ENCODE data around the gene CFB.
"Not testable (repeated sequence)": the region's sequence is repeated elsewhere in the genome, so short reads cannot be mapped to it uniquely, and the experiment has no call there.

Gene CFB

DNA sequence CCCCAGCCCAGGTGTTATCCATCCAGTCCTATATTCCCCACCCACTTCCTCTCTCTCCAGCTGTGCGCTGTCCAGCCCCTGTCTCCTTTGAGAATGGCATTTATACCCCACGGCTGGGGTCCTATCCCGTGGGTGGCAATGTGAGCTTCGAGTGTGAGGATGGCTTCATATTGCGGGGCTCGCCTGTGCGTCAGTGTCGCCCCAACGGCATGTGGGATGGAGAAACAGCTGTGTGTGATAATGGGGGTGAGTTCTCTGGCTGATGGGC lies 17.3 kb upstream of the CFB start:
- no peak overlapping the region for H3K27ac Mint-ChIP-seq

DNA sequence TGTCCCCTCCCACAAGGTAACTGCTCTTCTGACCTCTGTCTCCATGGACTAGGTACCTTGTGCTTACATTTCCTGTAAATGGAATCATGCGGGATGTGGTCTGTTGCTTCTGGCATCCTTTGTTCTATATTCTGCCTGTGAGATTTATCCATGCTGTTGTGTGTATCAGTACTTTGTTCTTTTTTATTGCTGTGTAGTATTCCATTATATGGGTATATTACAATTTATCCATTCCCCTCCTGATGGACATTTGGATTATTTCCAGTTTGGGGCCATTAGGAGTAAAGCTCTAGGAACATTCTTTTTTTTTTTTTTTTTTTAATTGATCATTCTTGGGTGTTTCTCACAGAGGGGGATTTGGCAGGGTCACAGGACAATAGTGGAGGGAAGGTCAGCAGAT lies 14.9 kb upstream of the CFB start:
- no peaks in the 10 kb centered on the region for H3K36me3 Mint-ChIP-seq (ENCODE audit: low read depth)
- no peak overlapping the region for H3K4me3 Mint-ChIP-seq
- H3K27me3 Mint-ChIP-seq: peaks cover 2% of the 10 kb centered on the region
- no peak overlapping the region for H3K27ac Mint-ChIP-seq
- H3K9me3 Mint-ChIP-seq: no peaks in the 10 kb centered on the region
- no peaks in the 10 kb centered on the region for H3K4me1 Mint-ChIP-seq (ENCODE audit: low read depth)

More for the DNA sequence above, 17.3 kb upstream of the CFB start:
- Mint-ChIP-seq H3K36me3 (ENCODE audit: low read depth) (no peaks in the 10 kb centered on the region), H3K4me3 (no peak overlapping the region), H3K4me1 (ENCODE audit: low read depth) (no peaks in the 10 kb centered on the region), H3K27me3 (peaks cover 2% of the 10 kb centered on the region), H3K9me3 (no peaks in the 10 kb centered on the region)

DNA sequence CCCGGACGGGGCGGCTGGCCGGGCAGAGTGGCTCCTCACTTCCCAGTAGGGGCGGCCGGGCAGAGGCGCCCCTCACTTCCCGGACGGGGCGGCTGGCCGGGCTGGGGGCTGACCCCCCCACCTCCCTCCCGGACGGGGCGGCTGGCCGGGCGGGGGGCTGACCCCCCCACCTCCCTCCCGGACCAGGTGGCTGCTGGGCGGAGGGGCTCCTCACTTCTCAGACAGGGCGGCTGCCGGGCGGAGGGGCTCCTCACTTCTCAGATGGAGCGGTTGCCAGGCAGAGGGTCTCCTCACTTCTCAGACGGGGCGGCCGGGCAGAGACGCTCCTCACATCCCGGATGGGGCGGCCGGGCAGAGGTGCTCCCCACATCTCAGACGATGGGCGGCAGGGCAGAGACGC lies 13.8 kb upstream of the CFB start:
- H3K27ac Mint-ChIP-seq; H3K4me1 Mint-ChIP-seq (ENCODE audit: low read depth); H3K4me3 Mint-ChIP-seq; H3K9me3 Mint-ChIP-seq; H3K36me3 Mint-ChIP-seq (ENCODE audit: low read depth); H3K27me3 Mint-ChIP-seq: not testable (repeated sequence)

DNA sequence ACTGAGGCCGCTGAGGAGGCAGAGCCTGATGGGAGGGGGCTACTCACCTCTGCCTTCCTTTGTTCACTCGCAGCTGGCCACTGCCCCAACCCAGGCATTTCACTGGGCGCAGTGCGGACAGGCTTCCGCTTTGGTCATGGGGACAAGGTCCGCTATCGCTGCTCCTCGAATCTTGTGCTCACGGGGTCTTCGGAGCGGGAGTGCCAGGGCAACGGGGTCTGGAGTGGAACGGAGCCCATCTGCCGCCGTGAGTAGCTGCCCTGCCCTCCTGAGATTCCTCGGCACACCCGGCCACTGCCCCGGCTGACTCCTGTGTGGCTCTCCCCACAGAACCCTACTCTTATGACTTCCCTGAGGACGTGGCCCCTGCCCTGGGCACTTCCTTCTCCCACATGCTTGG lies 12.4 kb upstream of the CFB start:
- Mint-ChIP-seq H3K27ac (no peak overlapping the region), H3K4me3 (no peak overlapping the region), H3K9me3 (no peaks in the 10 kb centered on the region), H3K36me3 (ENCODE audit: low read depth) (no peaks in the 10 kb centered on the region), H3K27me3 (no peaks in the 10 kb centered on the region), H3K4me1 (ENCODE audit: low read depth) (no peaks in the 10 kb centered on the region)

DNA sequence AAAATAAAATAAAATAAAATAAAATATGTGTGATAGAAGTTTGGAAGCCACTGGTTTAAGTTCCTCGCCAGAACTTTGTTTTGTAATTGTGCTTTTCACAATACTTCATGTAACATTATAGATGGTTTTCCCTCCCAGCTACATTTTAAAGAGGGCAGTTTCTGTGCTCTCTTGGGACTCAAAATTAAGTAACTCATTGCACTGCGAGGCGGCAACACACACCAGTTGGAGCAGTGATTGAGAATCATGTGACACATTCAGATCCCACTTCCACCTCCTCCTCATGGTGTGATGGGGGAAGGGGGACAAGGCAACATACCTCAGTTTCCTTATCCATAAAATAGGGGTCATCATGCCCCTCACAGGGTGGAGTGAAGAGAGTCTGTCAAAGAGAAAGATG lies 10.9 kb upstream of the CFB start:
- no peaks in the 10 kb centered on the region for H3K27me3 Mint-ChIP-seq
- H3K27ac Mint-ChIP-seq: no peak overlapping the region
- H3K4me1 Mint-ChIP-seq (ENCODE audit: low read depth): no peaks in the 10 kb centered on the region
- H3K36me3 Mint-ChIP-seq (ENCODE audit: low read depth): no peaks in the 10 kb centered on the region
- H3K4me3 Mint-ChIP-seq: no peak overlapping the region
- H3K9me3 Mint-ChIP-seq: no peaks in the 10 kb centered on the region

DNA sequence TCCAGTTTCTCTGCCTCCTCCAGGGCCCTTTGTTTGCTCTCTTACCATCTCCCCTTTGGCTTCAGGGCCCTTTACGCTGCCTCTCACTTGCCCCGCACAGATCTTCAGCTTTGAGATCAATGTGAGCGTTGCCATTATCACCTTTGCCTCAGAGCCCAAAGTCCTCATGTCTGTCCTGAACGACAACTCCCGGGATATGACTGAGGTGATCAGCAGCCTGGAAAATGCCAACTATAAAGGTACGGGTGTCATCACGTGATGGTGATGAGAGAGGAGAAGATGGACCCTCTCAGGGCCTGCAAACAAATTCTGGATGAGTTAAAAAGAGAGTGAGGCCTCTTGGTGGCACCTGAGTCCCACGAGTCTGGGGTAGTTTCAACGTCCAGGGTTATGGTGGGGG lies 10.1 kb upstream of the CFB start:
- Mint-ChIP-seq H3K4me1 (ENCODE audit: low read depth) (peaks cover 4% of the 10 kb centered on the region), H3K9me3 (no peaks in the 10 kb centered on the region), H3K36me3 (ENCODE audit: low read depth) (no peaks in the 10 kb centered on the region), H3K4me3 (no peak overlapping the region), H3K27me3 (no peaks in the 10 kb centered on the region), H3K27ac (no peak overlapping the region)

DNA sequence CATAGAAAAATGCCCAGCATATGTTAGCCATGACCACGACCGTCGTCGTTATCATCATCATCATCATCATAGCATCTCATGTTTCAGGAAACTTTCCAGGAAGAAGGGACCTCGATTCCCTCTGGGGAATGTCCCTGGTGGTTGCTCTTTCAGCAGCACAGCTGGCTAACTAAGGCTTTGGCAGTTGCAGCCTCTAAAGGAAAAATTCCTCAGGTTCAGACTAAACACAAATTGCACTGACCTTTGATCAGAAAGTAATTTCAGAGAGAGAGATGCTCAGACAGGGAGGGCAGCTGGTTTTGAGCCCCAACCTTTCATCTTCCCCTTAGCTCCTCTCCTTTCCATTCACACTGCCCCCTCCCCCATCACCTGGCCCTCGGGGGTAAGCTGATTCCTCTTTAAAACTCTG lies 5.6 kb upstream of the CFB start:
- Mint-ChIP-seq H3K4me1 (ENCODE audit: low read depth) (peaks cover 5% of the 10 kb centered on the region), H3K27ac (peak overlapping the region; percentile 23), H3K36me3 (ENCODE audit: low read depth) (no peaks in the 10 kb centered on the region), H3K4me3 (no peak overlapping the region), H3K9me3 (no peaks in the 10 kb centered on the region), H3K27me3 (peaks cover 8% of the 10 kb centered on the region)

DNA sequence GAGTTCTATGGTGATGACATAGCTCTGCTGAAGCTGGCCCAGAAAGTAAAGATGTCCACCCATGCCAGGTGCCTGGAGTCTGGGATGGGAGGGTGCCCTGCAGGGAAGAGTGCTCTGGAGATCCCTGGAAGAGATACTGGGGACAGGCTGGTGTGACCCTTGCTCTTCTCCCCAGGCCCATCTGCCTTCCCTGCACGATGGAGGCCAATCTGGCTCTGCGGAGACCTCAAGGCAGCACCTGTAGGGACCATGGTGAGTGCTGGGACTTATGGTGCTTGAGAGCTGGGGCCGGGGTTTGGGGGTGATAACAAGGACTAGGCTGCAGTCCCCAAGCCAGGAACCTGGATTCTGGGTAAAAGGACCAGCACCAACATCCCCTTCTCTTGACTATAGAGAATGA lies 2.2 kb upstream of the CFB start:
- Mint-ChIP-seq H3K4me3 (no peak overlapping the region), H3K9me3 (no peaks in the 10 kb centered on the region), H3K4me1 (ENCODE audit: low read depth) (peaks cover 12% of the 10 kb centered on the region), H3K36me3 (ENCODE audit: low read depth) (no peaks in the 10 kb centered on the region), H3K27me3 (peaks cover 8% of the 10 kb centered on the region), H3K27ac (no peak overlapping the region)

DNA sequence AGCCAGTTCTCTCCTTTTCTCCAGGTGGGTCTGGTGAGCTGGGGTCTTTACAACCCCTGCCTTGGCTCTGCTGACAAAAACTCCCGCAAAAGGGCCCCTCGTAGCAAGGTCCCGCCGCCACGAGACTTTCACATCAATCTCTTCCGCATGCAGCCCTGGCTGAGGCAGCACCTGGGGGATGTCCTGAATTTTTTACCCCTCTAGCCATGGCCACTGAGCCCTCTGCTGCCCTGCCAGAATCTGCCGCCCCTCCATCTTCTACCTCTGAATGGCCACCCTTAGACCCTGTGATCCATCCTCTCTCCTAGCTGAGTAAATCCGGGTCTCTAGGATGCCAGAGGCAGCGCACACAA lies 765 bp upstream of the CFB start:
- Mint-ChIP-seq H3K4me3 (no peak overlapping the region), H3K9me3 (no peaks in the 10 kb centered on the region), H3K4me1 (ENCODE audit: low read depth) (peaks cover 12% of the 10 kb centered on the region), H3K36me3 (ENCODE audit: low read depth) (no peaks in the 10 kb centered on the region), H3K27me3 (peaks cover 8% of the 10 kb centered on the region), H3K27ac (no peak overlapping the region)

DNA sequence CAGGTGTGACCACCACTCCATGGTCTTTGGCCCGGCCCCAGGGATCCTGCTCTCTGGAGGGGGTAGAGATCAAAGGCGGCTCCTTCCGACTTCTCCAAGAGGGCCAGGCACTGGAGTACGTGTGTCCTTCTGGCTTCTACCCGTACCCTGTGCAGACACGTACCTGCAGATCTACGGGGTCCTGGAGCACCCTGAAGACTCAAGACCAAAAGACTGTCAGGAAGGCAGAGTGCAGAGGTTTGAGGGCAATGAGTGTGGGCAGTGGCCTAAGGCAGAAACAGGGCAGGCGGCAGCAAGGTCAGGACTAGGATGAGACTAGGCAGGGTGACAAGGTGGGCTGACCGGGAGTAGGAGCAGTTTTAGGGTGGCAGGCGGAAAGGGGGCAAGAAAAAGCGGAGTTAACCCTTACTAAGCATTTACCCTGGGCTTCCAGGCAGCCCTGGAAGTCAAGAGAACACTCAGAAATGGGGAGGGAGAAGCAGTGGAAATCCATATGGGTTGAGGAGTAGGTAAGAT lies 533 bp downstream of the CFB start:
- Mint-ChIP-seq H3K4me1 (ENCODE audit: low read depth) (peaks cover 8% of the 10 kb centered on the region), H3K4me3 (no peak overlapping the region), H3K9me3 (no peaks in the 10 kb centered on the region), H3K27ac (no peak overlapping the region), H3K27me3 (peaks cover 8% of the 10 kb centered on the region), H3K36me3 (ENCODE audit: low read depth) (no peaks in the 10 kb centered on the region)

DNA sequence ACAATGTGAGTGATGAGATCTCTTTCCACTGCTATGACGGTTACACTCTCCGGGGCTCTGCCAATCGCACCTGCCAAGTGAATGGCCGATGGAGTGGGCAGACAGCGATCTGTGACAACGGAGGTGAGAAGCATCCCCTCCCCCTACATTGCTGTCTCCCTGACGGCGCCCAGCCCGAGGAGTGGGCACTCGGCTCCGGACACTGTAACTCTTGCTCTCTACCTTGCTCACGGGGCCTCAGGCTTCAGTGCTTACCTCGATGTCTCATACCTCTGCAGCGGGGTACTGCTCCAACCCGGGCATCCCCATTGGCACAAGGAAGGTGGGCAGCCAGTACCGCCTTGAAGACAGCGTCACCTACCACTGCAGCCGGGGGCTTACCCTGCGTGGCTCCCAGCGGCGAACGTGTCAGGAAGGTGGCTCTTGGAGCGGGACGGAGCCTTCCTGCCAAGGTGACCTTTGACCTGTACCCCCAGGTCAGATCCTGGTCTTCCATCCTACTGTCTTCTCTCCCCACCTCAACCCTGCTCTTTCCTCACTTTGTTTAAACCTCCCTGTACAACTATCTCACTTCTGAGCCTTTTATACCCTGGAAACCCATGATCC lies 1.3 kb downstream of the CFB start:
- H3K4me1 Mint-ChIP-seq (ENCODE audit: low read depth): peaks cover 8% of the 10 kb centered on the region
- H3K27ac Mint-ChIP-seq: no peak overlapping the region
- no peaks in the 10 kb centered on the region for H3K9me3 Mint-ChIP-seq
- H3K4me3 Mint-ChIP-seq: no peak overlapping the region
- peaks cover 6% of the 10 kb centered on the region for H3K27me3 Mint-ChIP-seq
- H3K36me3 Mint-ChIP-seq (ENCODE audit: low read depth): no peaks in the 10 kb centered on the region

DNA sequence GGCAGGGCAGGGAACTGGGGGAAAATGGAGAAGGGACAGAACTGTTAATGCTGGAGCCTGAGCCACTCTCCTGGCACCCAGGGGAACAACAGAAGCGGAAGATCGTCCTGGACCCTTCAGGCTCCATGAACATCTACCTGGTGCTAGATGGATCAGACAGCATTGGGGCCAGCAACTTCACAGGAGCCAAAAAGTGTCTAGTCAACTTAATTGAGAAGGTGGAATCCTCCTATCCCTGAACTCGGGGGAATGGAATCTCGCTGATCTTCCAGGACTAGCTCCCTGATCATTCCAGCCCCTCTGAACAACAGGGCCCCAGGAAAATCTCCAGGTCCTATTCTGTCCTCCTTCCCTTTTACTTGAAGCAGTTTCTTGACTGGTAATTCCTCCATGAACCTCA lies 2.0 kb downstream of the CFB start:
- H3K36me3 Mint-ChIP-seq (ENCODE audit: low read depth): peaks cover 4% of the 10 kb centered on the region
- no peaks in the 10 kb centered on the region for H3K27me3 Mint-ChIP-seq
- H3K4me3 Mint-ChIP-seq: no peak overlapping the region
- H3K27ac Mint-ChIP-seq: no peak overlapping the region
- no peaks in the 10 kb centered on the region for H3K9me3 Mint-ChIP-seq
- H3K4me1 Mint-ChIP-seq (ENCODE audit: low read depth): peaks cover 8% of the 10 kb centered on the region

DNA sequence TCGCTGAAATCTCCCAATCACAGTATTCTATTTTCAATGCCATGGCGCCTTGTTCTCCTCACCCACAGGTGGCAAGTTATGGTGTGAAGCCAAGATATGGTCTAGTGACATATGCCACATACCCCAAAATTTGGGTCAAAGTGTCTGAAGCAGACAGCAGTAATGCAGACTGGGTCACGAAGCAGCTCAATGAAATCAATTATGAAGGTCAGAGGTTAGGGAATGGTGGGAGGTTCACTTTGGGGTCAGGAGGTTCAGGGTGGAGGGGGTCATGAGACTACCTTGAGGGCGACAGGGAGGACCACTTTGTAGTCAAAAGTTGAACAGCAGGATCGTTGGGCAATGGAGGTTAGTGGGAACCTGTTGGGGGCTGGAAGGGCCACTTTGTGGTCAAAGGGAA lies 2.4 kb downstream of the CFB start:
- Mint-ChIP-seq H3K9me3 (no peaks in the 10 kb centered on the region), H3K4me1 (ENCODE audit: low read depth) (peaks cover 8% of the 10 kb centered on the region), H3K27ac (no peak overlapping the region), H3K27me3 (no peaks in the 10 kb centered on the region), H3K36me3 (ENCODE audit: low read depth) (peaks cover 8% of the 10 kb centered on the region), H3K4me3 (no peak overlapping the region)

DNA sequence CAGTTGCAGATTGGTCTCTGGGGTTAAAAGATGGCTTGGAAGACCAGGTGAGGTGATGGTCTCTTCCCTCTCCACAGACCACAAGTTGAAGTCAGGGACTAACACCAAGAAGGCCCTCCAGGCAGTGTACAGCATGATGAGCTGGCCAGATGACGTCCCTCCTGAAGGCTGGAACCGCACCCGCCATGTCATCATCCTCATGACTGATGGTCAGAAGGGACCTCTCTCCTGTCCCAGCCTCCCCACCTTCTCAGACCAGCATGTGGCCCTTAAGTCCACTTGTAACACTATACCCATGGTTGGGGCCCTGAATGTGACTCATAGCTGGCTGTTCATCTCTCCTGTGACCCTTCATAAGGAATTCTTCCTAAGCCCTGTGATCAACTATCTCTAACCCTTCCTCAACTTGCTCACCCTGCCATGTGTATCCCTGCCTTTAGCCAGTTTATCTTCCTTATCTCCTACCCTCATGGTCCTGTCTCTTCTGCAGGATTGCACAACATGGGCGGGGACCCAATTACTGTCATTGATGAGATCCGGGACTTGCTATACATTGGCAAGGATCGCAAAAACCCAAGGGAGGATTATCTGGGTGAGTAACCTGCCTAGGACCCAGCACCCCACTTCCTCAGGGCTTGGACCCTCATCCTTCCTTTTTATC lies 3.0 kb downstream of the CFB start:
- Mint-ChIP-seq H3K9me3 (no peaks in the 10 kb centered on the region), H3K4me1 (ENCODE audit: low read depth) (peaks cover 8% of the 10 kb centered on the region), H3K27me3 (no peaks in the 10 kb centered on the region), H3K27ac (no peak overlapping the region), H3K36me3 (ENCODE audit: low read depth) (peaks cover 14% of the 10 kb centered on the region), H3K4me3 (no peak overlapping the region)

DNA sequence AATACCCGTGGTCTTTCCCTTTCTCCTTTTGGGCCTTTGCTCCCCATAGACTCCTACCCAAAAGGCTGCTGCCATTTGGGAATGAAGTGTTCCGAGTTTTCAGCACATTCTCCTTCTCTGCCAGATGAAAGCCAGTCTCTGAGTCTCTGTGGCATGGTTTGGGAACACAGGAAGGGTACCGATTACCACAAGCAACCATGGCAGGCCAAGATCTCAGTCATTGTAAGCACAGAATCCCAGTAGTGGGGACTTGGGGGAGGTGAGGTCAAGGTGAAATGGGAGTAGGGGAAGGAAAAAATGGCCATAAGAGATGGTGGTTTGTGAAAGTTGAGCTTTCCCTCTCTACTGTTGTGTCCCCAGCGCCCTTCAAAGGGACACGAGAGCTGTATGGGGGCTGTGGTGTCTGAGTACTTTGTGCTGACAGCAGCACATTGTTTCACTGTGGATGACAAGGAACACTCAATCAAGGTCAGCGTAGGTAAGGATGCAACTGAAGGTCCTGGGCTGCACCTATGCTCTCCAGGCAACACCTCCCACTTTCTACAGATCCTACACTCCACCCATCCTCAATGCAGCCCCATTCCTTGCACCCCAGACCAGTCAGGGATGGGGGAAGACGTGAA lies 4.1 kb downstream of the CFB start:
- H3K27ac Mint-ChIP-seq: no peak overlapping the region
- H3K36me3 Mint-ChIP-seq (ENCODE audit: low read depth): peaks cover 26% of the 10 kb centered on the region
- H3K9me3 Mint-ChIP-seq: no peaks in the 10 kb centered on the region
- no peak overlapping the region for H3K4me3 Mint-ChIP-seq
- no peaks in the 10 kb centered on the region for H3K27me3 Mint-ChIP-seq
- peaks cover 8% of the 10 kb centered on the region for H3K4me1 Mint-ChIP-seq (ENCODE audit: low read depth)
